ENCODE measurements around the gene DFFB. TPM values are rescaled to one million over a fixed set of nuclear protein-coding genes. Genes with fewer than 3 reads are reported as not detected.

DFFB gene
- total and polyA plus RNA-seq, 4 donors = 6.9 to 15.4 (median 7.8) TPM

DNA sequence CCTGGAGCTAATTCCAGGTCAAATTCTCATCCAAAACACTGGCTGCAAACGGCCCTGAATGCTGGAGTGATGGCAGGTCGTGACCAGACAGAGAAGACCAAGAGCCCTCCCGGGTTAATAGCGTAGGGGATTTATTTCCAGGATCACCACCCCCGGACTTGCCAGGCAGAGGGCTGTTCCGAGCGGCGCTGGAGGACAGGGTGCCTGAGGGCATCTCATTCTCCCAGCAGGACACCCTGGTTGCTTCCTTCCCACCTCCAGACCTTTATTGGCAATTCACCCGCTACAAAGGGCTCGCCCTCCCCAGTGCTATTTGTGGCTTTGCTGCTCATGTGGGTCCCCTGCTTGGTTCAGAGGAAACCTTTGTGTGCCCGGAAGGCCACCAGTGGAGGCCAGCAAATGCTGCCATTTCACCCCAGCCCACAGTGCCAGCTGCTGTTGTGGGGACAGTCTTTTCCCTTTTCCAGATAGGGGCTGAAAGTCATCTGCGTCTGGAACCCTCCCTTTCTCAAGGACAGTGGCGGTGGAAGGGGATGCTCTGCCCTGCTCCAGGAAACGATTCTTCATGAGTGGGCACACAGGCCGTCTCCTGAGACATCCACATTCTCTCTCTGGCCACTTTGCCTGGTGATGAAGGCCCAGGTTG, 61.8 kb downstream of the DFFB start:
- H3K27ac ChIP-seq (ENCODE audit: low read depth, low read length) = no peak overlapping the region
- no peaks in the 10 kb centered on the region for H3K9me3 ChIP-seq (ENCODE audit: control insufficient read depth, insufficient read depth, low read length)
- 62% methylated on average over 14 of the region's 15 CpGs for WGBS (ENCODE audit: insufficient coverage)
- H3K36me3 ChIP-seq (ENCODE audit: control insufficient read depth, insufficient read depth, low read length) = no peaks in the 10 kb centered on the region
- no peaks in the 10 kb centered on the region for H3K27me3 ChIP-seq (ENCODE audit: control insufficient read depth, insufficient read depth, low read length)
- peaks cover 2% of the 10 kb centered on the region for H3K4me1 ChIP-seq (ENCODE audit: control insufficient read depth, insufficient read depth, low read length)
- DNase-seq (ENCODE audit: low read depth in 4 of 6, low spot score in 6 of 6) = no peak
- H3K4me3 ChIP-seq (ENCODE audit: low read depth, low read length) = no peak overlapping the region

- H3K27me3 ChIP-seq (ENCODE audit: control insufficient read depth, insufficient read depth, low read length) = no peaks in the 10 kb centered on the region
- no peaks in the 10 kb centered on the region for H3K36me3 ChIP-seq (ENCODE audit: control insufficient read depth, insufficient read depth, low read length)
- no peak overlapping the region for H3K4me3 ChIP-seq (ENCODE audit: low read depth, low read length)
- no peak overlapping the region for H3K27ac ChIP-seq (ENCODE audit: low read depth, low read length)
- peaks cover 8% of the 10 kb centered on the region for H3K4me1 ChIP-seq (ENCODE audit: control insufficient read depth, insufficient read depth, low read length)
- DNase-seq (ENCODE audit: low read depth in 4 of 6, low spot score in 6 of 6) = no peak
- 85% methylated on average over 3 of the region's 5 CpGs for WGBS (ENCODE audit: insufficient coverage)
- H3K9me3 ChIP-seq (ENCODE audit: control insufficient read depth, insufficient read depth, low read length) = no peaks in the 10 kb centered on the region
Measured at GRCh38 chr1:3919706-3920105, 62.4 kb downstream of the DFFB start.

- Histone ChIP-seq H3K27ac (ENCODE audit: low read depth, low read length) (no peak overlapping the region), H3K4me1 (ENCODE audit: control insufficient read depth, insufficient read depth, low read length) (peaks cover 11% of the 10 kb centered on the region), H3K4me3 (ENCODE audit: low read depth, low read length) (no peak overlapping the region), H3K27me3 (ENCODE audit: control insufficient read depth, insufficient read depth, low read length) (no peaks in the 10 kb centered on the region), H3K36me3 (ENCODE audit: control insufficient read depth, insufficient read depth, low read length) (no peaks in the 10 kb centered on the region), H3K9me3 (ENCODE audit: control insufficient read depth, insufficient read depth, low read length) (no peaks in the 10 kb centered on the region)
- 79% methylated on average over 8 of the region's 8 CpGs for WGBS (ENCODE audit: insufficient coverage)
- DNase-seq (ENCODE audit: low read depth in 4 of 6, low spot score in 6 of 6) = no peak
Measured at GRCh38 chr1:3921765-3922164, 64.5 kb downstream of the DFFB start.

DNA sequence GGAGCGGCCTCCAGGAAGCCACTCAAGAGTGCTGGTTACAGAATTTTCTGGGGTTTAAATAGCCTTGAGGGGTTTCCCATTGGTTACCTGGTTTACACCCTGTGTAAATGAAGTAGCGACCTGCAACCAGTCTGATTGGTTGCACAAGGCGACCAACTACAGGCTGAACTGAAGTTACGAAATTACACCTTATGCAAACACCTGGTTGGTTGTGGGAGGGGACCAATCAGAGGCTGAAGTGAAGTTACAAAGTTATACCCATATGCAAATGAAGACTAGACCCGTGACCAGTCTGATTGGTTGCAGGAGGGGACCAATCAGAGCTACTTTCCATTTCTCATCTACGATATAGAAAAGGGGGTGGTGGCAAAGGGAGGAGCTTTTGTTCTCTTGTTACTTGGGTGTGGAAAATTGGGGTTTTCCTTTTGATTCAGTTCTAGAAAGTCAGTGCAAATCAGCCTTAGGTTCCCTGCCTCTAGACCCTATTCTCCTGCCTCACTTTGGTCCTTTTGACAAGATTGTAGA, 65.0 kb downstream of the DFFB start:
- peaks cover 11% of the 10 kb centered on the region for H3K4me1 ChIP-seq (ENCODE audit: control insufficient read depth, insufficient read depth, low read length)
- H3K36me3 ChIP-seq (ENCODE audit: control insufficient read depth, insufficient read depth, low read length) = no peaks in the 10 kb centered on the region
- no peaks in the 10 kb centered on the region for H3K27me3 ChIP-seq (ENCODE audit: control insufficient read depth, insufficient read depth, low read length)
- H3K4me3 ChIP-seq (ENCODE audit: low read depth, low read length) = no peak overlapping the region
- no peaks in the 10 kb centered on the region for H3K9me3 ChIP-seq (ENCODE audit: control insufficient read depth, insufficient read depth, low read length)
- WGBS (ENCODE audit: insufficient coverage) = 96% methylated on average over 4 of the region's 6 CpGs
- no peak overlapping the region for H3K27ac ChIP-seq (ENCODE audit: low read depth, low read length)
- no peak for DNase-seq (ENCODE audit: low read depth in 4 of 6, low spot score in 6 of 6)

- H3K27ac ChIP-seq (ENCODE audit: low read depth, low read length) = no peak overlapping the region
- peaks cover 11% of the 10 kb centered on the region for H3K4me1 ChIP-seq (ENCODE audit: control insufficient read depth, insufficient read depth, low read length)
- H3K4me3 ChIP-seq (ENCODE audit: low read depth, low read length) = no peak overlapping the region
- H3K36me3 ChIP-seq (ENCODE audit: control insufficient read depth, insufficient read depth, low read length) = no peaks in the 10 kb centered on the region
- no peak for DNase-seq (ENCODE audit: low read depth in 4 of 6, low spot score in 6 of 6)
- H3K9me3 ChIP-seq (ENCODE audit: control insufficient read depth, insufficient read depth, low read length) = no peaks in the 10 kb centered on the region
- H3K27me3 ChIP-seq (ENCODE audit: control insufficient read depth, insufficient read depth, low read length) = no peaks in the 10 kb centered on the region
- 77% methylated on average over 6 of the region's 6 CpGs for WGBS (ENCODE audit: insufficient coverage)
Measured at GRCh38 chr1:3922851-3923250, 65.6 kb downstream of the DFFB start.

DNA sequence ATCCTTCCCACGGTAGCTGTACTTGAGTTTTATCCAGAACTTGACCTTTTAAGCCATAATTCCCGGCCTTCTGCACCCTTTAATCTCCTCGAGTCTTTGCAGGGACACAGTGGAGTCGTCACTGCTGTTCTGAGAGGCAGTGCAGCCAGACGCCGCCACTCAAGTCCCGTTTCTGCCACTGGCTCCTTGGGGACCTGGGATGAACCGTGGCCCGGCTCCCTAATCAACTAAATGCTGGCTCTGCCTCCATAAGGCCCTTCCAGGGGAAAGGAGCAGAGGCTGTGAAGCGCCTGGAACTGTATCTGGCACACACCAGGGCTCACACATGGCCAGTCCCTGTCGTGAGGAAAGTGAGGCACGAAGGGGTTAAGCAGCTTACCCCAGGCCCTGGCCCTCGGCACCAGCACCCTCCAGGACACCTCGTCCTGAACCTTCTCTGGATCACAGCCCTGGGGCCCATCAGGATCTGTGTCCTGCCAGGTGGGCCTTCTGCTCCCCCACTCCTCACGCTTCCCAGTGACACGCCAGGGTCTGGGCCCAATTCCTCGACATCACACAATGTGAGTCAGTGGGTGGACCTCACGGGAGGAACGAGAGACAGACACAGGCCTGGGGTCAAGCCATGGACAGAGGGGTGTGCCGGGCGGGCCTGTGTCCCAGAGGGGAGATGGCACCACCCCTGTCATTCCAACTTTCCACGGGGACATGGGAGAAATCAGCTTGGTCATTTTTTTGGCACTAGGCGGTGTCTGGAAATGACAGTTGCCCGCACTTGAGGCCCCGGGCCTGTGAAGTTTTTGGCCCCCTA, 66.3 kb downstream of the DFFB start:
- Histone ChIP-seq H3K36me3 (ENCODE audit: control insufficient read depth, insufficient read depth, low read length) (no peaks in the 10 kb centered on the region), H3K27me3 (ENCODE audit: control insufficient read depth, insufficient read depth, low read length) (no peaks in the 10 kb centered on the region), H3K4me1 (ENCODE audit: control insufficient read depth, insufficient read depth, low read length) (peaks cover 16% of the 10 kb centered on the region), H3K4me3 (ENCODE audit: low read depth, low read length) (no peak overlapping the region), H3K9me3 (ENCODE audit: control insufficient read depth, insufficient read depth, low read length) (no peaks in the 10 kb centered on the region), H3K27ac (ENCODE audit: low read depth, low read length) (no peak overlapping the region)
- WGBS (ENCODE audit: insufficient coverage) = 76% methylated on average over 21 of the region's 25 CpGs
- DNase-seq (ENCODE audit: low read depth in 4 of 6, low spot score in 6 of 6) = no peak

DNA sequence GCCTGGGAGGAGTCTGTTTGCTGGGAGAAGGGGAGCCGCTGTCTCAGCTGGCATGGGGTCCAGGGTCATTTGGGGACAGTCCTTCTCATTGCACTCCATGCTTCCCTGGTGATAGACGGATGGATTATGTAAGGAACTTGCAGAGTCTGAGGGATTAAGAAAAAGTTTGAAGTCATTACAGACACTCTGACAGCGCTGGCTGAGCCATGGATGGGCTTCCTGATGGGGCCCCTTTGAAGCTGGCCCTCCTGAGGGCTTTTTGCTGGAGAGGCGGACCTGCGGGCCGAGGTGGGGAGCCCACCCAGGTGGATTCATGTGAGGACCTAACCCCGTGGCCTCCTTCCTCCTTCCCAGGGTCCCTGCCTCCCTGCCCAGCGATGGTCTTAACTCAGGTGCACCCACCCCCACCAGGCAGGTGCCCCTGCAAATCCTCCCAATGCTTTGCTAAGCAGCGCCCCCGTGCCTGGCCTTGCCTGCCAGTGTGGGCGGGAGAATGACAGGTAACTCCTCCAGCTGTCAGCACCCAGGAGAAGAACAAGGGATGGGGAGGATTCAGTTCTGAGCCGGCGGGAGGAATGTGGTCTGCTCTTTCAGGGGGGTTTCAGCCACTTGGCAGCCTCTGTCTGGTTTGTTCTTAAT, 67.0 kb downstream of the DFFB start:
- H3K27me3 ChIP-seq (ENCODE audit: control insufficient read depth, insufficient read depth, low read length) = no peaks in the 10 kb centered on the region
- 54% methylated on average over 13 of the region's 13 CpGs for WGBS (ENCODE audit: insufficient coverage)

DNA sequence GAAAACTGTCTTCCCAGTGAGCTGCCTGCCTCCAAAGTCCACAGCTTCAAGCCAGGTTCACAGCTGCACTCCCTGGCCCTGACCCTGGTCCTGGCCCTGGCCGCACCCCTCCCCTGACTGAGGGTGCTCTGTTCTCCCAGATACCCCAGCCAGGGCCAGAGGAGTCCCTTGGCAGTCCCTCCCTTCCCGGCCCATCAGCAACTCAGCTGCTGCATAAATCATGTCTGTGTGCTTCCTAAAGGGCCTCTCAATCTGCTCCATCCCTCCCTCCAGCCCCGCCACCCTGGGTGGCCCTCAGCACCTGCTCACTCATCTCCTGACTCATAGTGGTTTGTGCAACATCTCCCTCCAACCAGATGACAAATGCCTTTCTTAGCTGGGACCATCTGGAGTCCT, 67.5 kb downstream of the DFFB start:
- Histone ChIP-seq H3K27me3 (ENCODE audit: control insufficient read depth, insufficient read depth, low read length) (no peaks in the 10 kb centered on the region), H3K36me3 (ENCODE audit: control insufficient read depth, insufficient read depth, low read length) (no peaks in the 10 kb centered on the region), H3K27ac (ENCODE audit: low read depth, low read length) (no peak overlapping the region), H3K4me3 (ENCODE audit: low read depth, low read length) (no peak overlapping the region), H3K9me3 (ENCODE audit: control insufficient read depth, insufficient read depth, low read length) (no peaks in the 10 kb centered on the region), H3K4me1 (ENCODE audit: control insufficient read depth, insufficient read depth, low read length) (peaks cover 20% of the 10 kb centered on the region)
- 20% methylated on average over 3 of the region's 3 CpGs for WGBS (ENCODE audit: insufficient coverage)
- no peak for DNase-seq (ENCODE audit: low read depth in 4 of 6, low spot score in 6 of 6)

More for the DNA sequence above, 67.0 kb downstream of the DFFB start:
- Histone ChIP-seq H3K27ac (ENCODE audit: low read depth, low read length) (no peak overlapping the region), H3K4me3 (ENCODE audit: low read depth, low read length) (no peak overlapping the region), H3K36me3 (ENCODE audit: control insufficient read depth, insufficient read depth, low read length) (no peaks in the 10 kb centered on the region), H3K4me1 (ENCODE audit: control insufficient read depth, insufficient read depth, low read length) (peaks cover 20% of the 10 kb centered on the region), H3K9me3 (ENCODE audit: control insufficient read depth, insufficient read depth, low read length) (no peaks in the 10 kb centered on the region)
- DNase-seq (ENCODE audit: low read depth in 4 of 6, low spot score in 6 of 6) = no peak

DNA sequence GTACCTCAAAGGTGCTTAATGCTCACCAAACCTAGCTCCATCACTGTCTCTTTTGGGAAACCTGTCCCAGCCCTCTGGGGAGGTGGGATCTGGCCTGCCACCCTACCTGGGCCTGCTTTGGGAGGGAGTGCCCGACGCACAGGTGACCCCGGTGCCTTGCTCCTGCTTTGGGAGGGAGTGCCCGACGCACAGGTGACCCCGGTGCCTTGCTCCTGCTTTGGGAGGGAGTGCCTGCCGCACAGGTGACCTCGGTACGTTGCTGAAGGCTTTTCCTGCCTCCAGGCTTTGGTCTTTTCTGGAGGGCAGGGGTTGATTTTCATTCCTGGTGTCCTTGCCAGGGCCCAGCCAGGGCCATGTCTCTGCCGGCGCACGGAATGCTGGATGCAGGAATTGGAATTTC, 68.0 kb downstream of the DFFB start:
- Histone ChIP-seq H3K27me3 (ENCODE audit: control insufficient read depth, insufficient read depth, low read length) (no peaks in the 10 kb centered on the region), H3K36me3 (ENCODE audit: control insufficient read depth, insufficient read depth, low read length) (no peaks in the 10 kb centered on the region), H3K9me3 (ENCODE audit: control insufficient read depth, insufficient read depth, low read length) (no peaks in the 10 kb centered on the region), H3K4me1 (ENCODE audit: control insufficient read depth, insufficient read depth, low read length) (peaks cover 20% of the 10 kb centered on the region), H3K27ac (ENCODE audit: low read depth, low read length) (no peak overlapping the region), H3K4me3 (ENCODE audit: low read depth, low read length) (no peak overlapping the region)
- WGBS (ENCODE audit: insufficient coverage) = 91% methylated on average over 12 of the region's 12 CpGs
- no peak for DNase-seq (ENCODE audit: low read depth in 4 of 6, low spot score in 6 of 6)

Data from spinal cord (tissue), 10 donors.